Trophoblast cell (in vitro differentiated cells and primary cell): ENCODE data around the gene LRP5.

ENCODE experiments used
- DNase-seq, 2 donors: peaks; one replicate each; pipeline ENCODE4 v3.0.0-alpha.2; 2016
- H2AFZ ChIP-seq: 2 replicates; pipeline ENCODE4 v1.6.1; 2013; ENCODE audit warnings: low read length, moderate library complexity, mild to moderate bottlenecking; ENCODE audit not compliant: insufficient read depth, poor library complexity
- H2AK5ac ChIP-seq: 2 replicates; pipeline ENCODE4 v1.6.1; 2013; ENCODE audit warnings: mild to moderate bottlenecking, low read length
- H2BK120ac ChIP-seq: 2 replicates; pipeline ENCODE4 v1.6.1; 2013; ENCODE audit warnings: low read length, mild to moderate bottlenecking, moderate library complexity; ENCODE audit not compliant: insufficient read depth, poor library complexity
- H2BK12ac ChIP-seq: 2 replicates; pipeline ENCODE4 v1.6.1; 2013; ENCODE audit warnings: mild to moderate bottlenecking, low read length, moderate library complexity
- H2BK5ac ChIP-seq: 2 replicates; pipeline ENCODE4 v1.6.1; 2013; ENCODE audit warnings: low read length, low read depth, moderate library complexity, mild to moderate bottlenecking; ENCODE audit not compliant: poor library complexity
- H3K14ac ChIP-seq: 2 replicates; pipeline ENCODE4 v1.6.1; 2013; ENCODE audit warnings: mild to moderate bottlenecking, low read length
- H3K18ac ChIP-seq: 2 replicates; pipeline ENCODE4 v1.6.1; 2013; ENCODE audit warnings: mild to moderate bottlenecking, low read length
- H3K23ac ChIP-seq: 2 replicates; pipeline ENCODE4 v1.6.1; 2013; ENCODE audit warnings: low read length
- H3K27ac ChIP-seq: 2 replicates; pipeline ENCODE4 v1.5.1; 2013; ENCODE audit warnings: low read depth, mild to moderate bottlenecking, inconsistent platforms, low read length, moderate library complexity
- H3K27me3 ChIP-seq: 2 replicates; pipeline ENCODE4 v1.6.1; 2013; ENCODE audit warnings: inconsistent platforms, mild to moderate bottlenecking, low read length, moderate library complexity; ENCODE audit not compliant: insufficient read depth
- H3K36me3 ChIP-seq, 2 experiments: 1 replicate in 1 of 2; 2 replicates in 1 of 2; pipeline ENCODE4 v1.6.1; 2013; ENCODE audit warnings: low read length in 2 of 2, mild to moderate bottlenecking in 2 of 2, moderate library complexity in 1 of 2; ENCODE audit not compliant: insufficient read depth in 2 of 2, control insufficient read depth in 1 of 2
- H3K4ac ChIP-seq: 2 replicates; pipeline ENCODE4 v1.6.1; 2013; ENCODE audit warnings: low read depth, mild to moderate bottlenecking, low read length, moderate library complexity
- H3K4me1 ChIP-seq, 2 experiments: 1 replicate in 1 of 2; 2 replicates in 1 of 2; pipeline ENCODE4 v1.6.1; 2013; ENCODE audit warnings: low read length in 2 of 2, mild to moderate bottlenecking in 2 of 2, moderate library complexity in 1 of 2; ENCODE audit not compliant: insufficient read depth in 2 of 2, control insufficient read depth in 1 of 2
- H3K4me2 ChIP-seq: 2 replicates; pipeline ENCODE4 v1.6.1; 2013; ENCODE audit warnings: inconsistent platforms, mild to moderate bottlenecking, low read length, moderate library complexity
- H3K4me3 ChIP-seq: 2 replicates; pipeline ENCODE4 v1.5.1; 2013; ENCODE audit warnings: mild to moderate bottlenecking, low read depth, low read length, inconsistent platforms
- H3K79me1 ChIP-seq: one replicate; pipeline ENCODE4 v1.6.1; 2013; ENCODE audit warnings: low read length
- H3K79me2 ChIP-seq: 2 replicates; pipeline ENCODE4 v1.6.1; 2013; ENCODE audit warnings: low read length, mild to moderate bottlenecking; ENCODE audit not compliant: control insufficient read depth, insufficient read depth, poor library complexity
- H3K9ac ChIP-seq: 2 replicates; pipeline ENCODE4 v1.6.1; 2013; ENCODE audit warnings: mild to moderate bottlenecking, low read length
- H3K9me3 ChIP-seq: 2 replicates; pipeline ENCODE4 v1.6.1; 2013; ENCODE audit warnings: low read depth, mild to moderate bottlenecking, control low read depth, inconsistent platforms, low read length; ENCODE audit not compliant: insufficient read depth
- H4K12ac ChIP-seq: 2 replicates; pipeline ENCODE4 v1.6.1; 2013; ENCODE audit warnings: low read depth, mild to moderate bottlenecking, low read length, moderate library complexity
- H4K8ac ChIP-seq: 2 replicates; pipeline ENCODE4 v1.6.1; 2013; ENCODE audit warnings: low read depth, mild to moderate bottlenecking, low read length, moderate library complexity
- H4K91ac ChIP-seq: one replicate; pipeline ENCODE4 v1.6.1; 2013; ENCODE audit warnings: low read depth, mild to moderate bottlenecking, low read length, moderate library complexity
- WGBS: extraction: QIAGEN DNeasy Blood & Tissue Kit; methylation state at CpG from one replicate; pipeline ENCODE4 v1.1.7; 2013; ENCODE audit warnings: missing lambda C conversion rate; ENCODE audit not compliant: insufficient read length, insufficient coverage; ENCODE audit errors: extremely low coverage; 5-methylcytosine and 5-hydroxymethylcytosine counted together

The LRP5 gene

GRCh38 chr11:68357568-68357967 lies 45.2 kb downstream of the LRP5 start:
- Histone ChIP-seq H3K18ac (no peak overlapping the region), H3K4ac (no peak overlapping the region), H3K9ac (no peak overlapping the region), H3K9me3 (peaks cover 3% of the 10 kb centered on the region), H2AK5ac (no peak overlapping the region), H3K36me3 (peaks cover 7 to 18% of the 10 kb centered on the region in 2 experiments), H3K27ac (no peak overlapping the region), H3K79me2 (no peaks in the 10 kb centered on the region), H3K4me1 (peaks cover 20 to 24% of the 10 kb centered on the region in 2 experiments), H2AFZ (no peak overlapping the region), H3K23ac (no peak overlapping the region), H3K27me3 (no peaks in the 10 kb centered on the region), H4K12ac (no peak overlapping the region), H4K91ac (no peak overlapping the region), H3K79me1 (peaks cover 11% of the 10 kb centered on the region), H3K4me3 (no peak overlapping the region), H2BK120ac (no peak overlapping the region), H4K8ac (no peak overlapping the region), H3K4me2 (no peak overlapping the region), H3K14ac (no peak overlapping the region), H2BK5ac (no peak overlapping the region), H2BK12ac (no peak overlapping the region)
- DNase-seq = no peak
- no CpG with 5 or more reads among the region's 14 CpGs for WGBS

GRCh38 chr11:68358416-68358815 lies 46.0 kb downstream of the LRP5 start:
- Histone ChIP-seq H2AFZ (no peak overlapping the region), H3K79me2 (no peaks in the 10 kb centered on the region), H4K8ac (no peak overlapping the region), H2AK5ac (no peak overlapping the region), H3K27ac (no peak overlapping the region), H4K12ac (no peak overlapping the region), H3K27me3 (no peaks in the 10 kb centered on the region), H3K14ac (no peak overlapping the region), H3K23ac (no peak overlapping the region), H3K4me2 (no peak overlapping the region), H2BK12ac (no peak overlapping the region), H3K9me3 (peaks cover 3% of the 10 kb centered on the region), H2BK120ac (no peak overlapping the region), H3K4me1 (peaks cover 15% of the 10 kb centered on the region in 2 experiments), H3K4ac (no peak overlapping the region), H4K91ac (no peak overlapping the region), H3K4me3 (no peak overlapping the region), H2BK5ac (no peak overlapping the region), H3K9ac (no peak overlapping the region), H3K36me3 (peaks cover 7 to 18% of the 10 kb centered on the region in 2 experiments), H3K18ac (no peak overlapping the region), H3K79me1 (peaks cover 11% of the 10 kb centered on the region)
- WGBS = no CpG with 5 or more reads among the region's 6 CpGs
- no peak for DNase-seq

GRCh38 chr11:68361702-68362101 lies 49.3 kb downstream of the LRP5 start:
- no peak overlapping the region for H3K4me2 ChIP-seq
- H2BK120ac ChIP-seq = no peak overlapping the region
- H3K79me1 ChIP-seq = no peaks in the 10 kb centered on the region
- no peaks in the 10 kb centered on the region for H3K79me2 ChIP-seq
- H4K8ac ChIP-seq = no peak overlapping the region
- H2BK12ac ChIP-seq = no peak overlapping the region
- no CpG with 5 or more reads among the region's 8 CpGs for WGBS
- H3K36me3 ChIP-seq = peaks cover 7 to 20% of the 10 kb centered on the region in 2 experiments
- no peak overlapping the region for H3K4ac ChIP-seq
- no peak overlapping the region for H2BK5ac ChIP-seq
- H3K4me1 ChIP-seq = no peaks in the 10 kb centered on the region
- no peak overlapping the region for H4K12ac ChIP-seq
- H2AFZ ChIP-seq = no peak overlapping the region
- H3K23ac ChIP-seq = no peak overlapping the region
- H3K18ac ChIP-seq = no peak overlapping the region
- no peak for DNase-seq
- H2AK5ac ChIP-seq = no peak overlapping the region
- H3K9me3 ChIP-seq = no peaks in the 10 kb centered on the region
- no peak overlapping the region for H3K9ac ChIP-seq
- no peak overlapping the region for H3K14ac ChIP-seq
- no peaks in the 10 kb centered on the region for H3K27me3 ChIP-seq
- no peak overlapping the region for H3K4me3 ChIP-seq
- H4K91ac ChIP-seq = no peak overlapping the region
- H3K27ac ChIP-seq = no peak overlapping the region

GRCh38 chr11:68362801-68363379 lies 50.5 kb downstream of the LRP5 start:
- no peak for DNase-seq
- Histone ChIP-seq H3K27ac (no peak overlapping the region), H4K12ac (no peak overlapping the region), H2BK5ac (no peak overlapping the region), H2AK5ac (no peak overlapping the region), H3K4me1 (no peaks in the 10 kb centered on the region), H3K4me3 (no peak overlapping the region), H3K14ac (no peak overlapping the region), H3K23ac (no peak overlapping the region), H4K8ac (no peak overlapping the region), H3K4me2 (no peak overlapping the region), H3K18ac (no peak overlapping the region), H3K9ac (no peak overlapping the region), H2BK120ac (no peak overlapping the region), H3K36me3 (peaks cover 6 to 20% of the 10 kb centered on the region in 2 experiments), H3K4ac (no peak overlapping the region), H2BK12ac (no peak overlapping the region), H3K27me3 (no peaks in the 10 kb centered on the region), H3K79me1 (no peaks in the 10 kb centered on the region), H3K9me3 (no peaks in the 10 kb centered on the region), H3K79me2 (no peaks in the 10 kb centered on the region), H2AFZ (no peak overlapping the region), H4K91ac (no peak overlapping the region)
- no CpG with 5 or more reads among the region's 15 CpGs for WGBS
